Choroid plexus epithelial cell (primary cell): ENCODE results near the gene EXTL1.
A peak's percentile ranks its signal among the peaks of the same experiment; 100 is the strongest.

ENCODE experiments used
- DNase-seq: peaks from one replicate; pipeline ENCODE4 v3.0.0-alpha.2; 2010; ENCODE audit warnings: low read depth
- H3K4me3 ChIP-seq: 2 replicates; pipeline ENCODE4 v1.5.1; 2011; ENCODE audit warnings: low read depth, mild to moderate bottlenecking, control low read depth, low read length, moderate library complexity
- CTCF ChIP-seq: conservative IDR thresholded peaks from 2 replicates; pipeline ENCODE4 v1.5.1; 2011; ENCODE audit warnings: low read depth, mild to moderate bottlenecking, control low read depth, inconsistent platforms, low read length, moderate library complexity

The EXTL1 gene

GRCh38 chr1:26082020-26082350 lies 60.4 kb downstream of the EXTL1 start:
- H3K4me3 ChIP-seq, result no peak overlapping the region
- no peak for DNase-seq
- no peak for TF ChIP-seq CTCF

GRCh38 chr1:26083208-26083607 lies 61.6 kb downstream of the EXTL1 start:
- DNase-seq, result peak; percentile 46
- H3K4me3 ChIP-seq, result no peak overlapping the region
- no peak for TF ChIP-seq CTCF

- no peak for DNase-seq
- no peak for TF ChIP-seq CTCF
- H3K4me3 ChIP-seq, result no peak overlapping the region
These were observed 62.6 kb downstream of the EXTL1 start for GRCh38 chr1:26084091-26084561.

- TF ChIP-seq CTCF, result no peak
- DNase-seq, result no peak
- no peak overlapping the region for H3K4me3 ChIP-seq
These were observed 63.3 kb downstream of the EXTL1 start for GRCh38 chr1:26084844-26085243.
